Hepatocyte (in vitro differentiated cells): ENCODE results near the gene CSF1R. TPM values are rescaled to one million over a fixed set of nuclear protein-coding genes. Genes with fewer than 3 reads are reported as not detected.

Source experiments
- DNase-seq: peaks from one replicate; pipeline ENCODE4 v3.0.0-alpha.2; 2016; ENCODE audit warnings: low spot score
- H2AFZ ChIP-seq: fragments of 200-600 bp; sonication (generic); 2 replicates; pipeline ENCODE4 v1.6.0; 2016; ENCODE audit warnings: antibody characterized with exemption, mild to moderate bottlenecking
- H3K27ac ChIP-seq: fragments of 200-600 bp; sonication (generic); 2 replicates; pipeline ENCODE4 v1.5.1; 2016; ENCODE audit warnings: mild to moderate bottlenecking
- H3K27me3 ChIP-seq: fragments of 200-600 bp; sonication (generic); 2 replicates; pipeline ENCODE4 v1.6.1; 2016
- H3K36me3 ChIP-seq: fragments of 200-600 bp; sonication (generic); replicated peaks from 2 replicates; pipeline ENCODE4 v1.5.1; 2016; ENCODE audit warnings: low read depth; ENCODE audit not compliant: insufficient read depth
- H3K4me1 ChIP-seq: fragments of 200-600 bp; sonication (generic); 2 replicates; pipeline ENCODE4 v1.5.1; 2016; ENCODE audit warnings: mild to moderate bottlenecking, moderate library complexity; ENCODE audit not compliant: insufficient read depth
- H3K4me2 ChIP-seq: fragments of 200-600 bp; sonication (generic); 2 replicates; pipeline ENCODE4 v1.6.0; 2016
- H3K4me3 ChIP-seq: fragments of 200-600 bp; sonication (generic); 2 replicates; pipeline ENCODE4 v1.5.1; 2016; ENCODE audit warnings: mild to moderate bottlenecking
- H3K79me2 ChIP-seq: fragments of 200-600 bp; sonication (generic); 2 replicates; pipeline ENCODE4 v1.6.0; 2017; ENCODE audit warnings: mild to moderate bottlenecking
- H3K9me2 ChIP-seq: fragments of 200-600 bp; sonication (generic); replicated peaks from 2 replicates; pipeline ENCODE4 v1.6.0; 2017; ENCODE audit warnings: mild to moderate bottlenecking; ENCODE audit not compliant: insufficient read depth
- H3K9me3 ChIP-seq: fragments of 200-600 bp; sonication (generic); 2 replicates; pipeline ENCODE4 v1.5.1; 2016; ENCODE audit warnings: low read depth, mild to moderate bottlenecking
- H4K20me1 ChIP-seq: fragments of 200-600 bp; sonication (generic); 2 replicates; pipeline ENCODE4 v1.6.0; 2016; ENCODE audit warnings: mild to moderate bottlenecking; ENCODE audit not compliant: insufficient read depth, poor library complexity, severe bottlenecking
- EZH2 ChIP-seq: fragments of 200-600 bp; sonication (generic); IDR thresholded peaks from 2 replicates; pipeline ENCODE4 v1.6.1; 2016; ENCODE audit warnings: antibody characterized with exemption, mild to moderate bottlenecking, borderline replicate concordance
- EZH2phosphoT487 ChIP-seq: fragments of 200-600 bp; sonication (generic); IDR thresholded peaks from one replicate; pipeline ENCODE4 v1.6.1; 2018; ENCODE audit warnings: antibody characterized with exemption, mild to moderate bottlenecking, low read depth, moderate library complexity; ENCODE audit not compliant: unreplicated experiment, severe bottlenecking
- WGBS: methylation state at CpG from one replicate; pipeline ENCODE4 v1.1.6; 2016; ENCODE audit warnings: low lambda C conversion rate; ENCODE audit errors: missing lambda C conversion rate; 5-methylcytosine and 5-hydroxymethylcytosine counted together
- polyA plus RNA-seq: library from polyadenylated mRNA; unstranded; fragments of >200 nt; fragmentation: Nextera tagmentation; extraction: Ambion mirVana; gene quantifications from 2 replicates; pipeline ENCODE4 v1.2.1, GENCODE V29; 2016
- total RNA-seq: library from RNA; depleted of rRNA; stranded (reverse); fragments of >200 nt; gene quantifications from 2 replicates; pipeline ENCODE4 v1.2.3, GENCODE V29; 2014
- TF ChIP-seq, protein P1 (sequence below): fragments of 200-600 bp; sonication (generic); IDR thresholded peaks from 2 replicates; pipeline ENCODE4 v1.5.1; 2016; ENCODE audit warnings: antibody characterized with exemption, mild to moderate bottlenecking; ENCODE audit not compliant: poor library complexity

The CSF1R gene
- total and polyA plus RNA-seq, 2 experiments from 2014 or later, result 3.6 to 4.7 TPM

DNA sequence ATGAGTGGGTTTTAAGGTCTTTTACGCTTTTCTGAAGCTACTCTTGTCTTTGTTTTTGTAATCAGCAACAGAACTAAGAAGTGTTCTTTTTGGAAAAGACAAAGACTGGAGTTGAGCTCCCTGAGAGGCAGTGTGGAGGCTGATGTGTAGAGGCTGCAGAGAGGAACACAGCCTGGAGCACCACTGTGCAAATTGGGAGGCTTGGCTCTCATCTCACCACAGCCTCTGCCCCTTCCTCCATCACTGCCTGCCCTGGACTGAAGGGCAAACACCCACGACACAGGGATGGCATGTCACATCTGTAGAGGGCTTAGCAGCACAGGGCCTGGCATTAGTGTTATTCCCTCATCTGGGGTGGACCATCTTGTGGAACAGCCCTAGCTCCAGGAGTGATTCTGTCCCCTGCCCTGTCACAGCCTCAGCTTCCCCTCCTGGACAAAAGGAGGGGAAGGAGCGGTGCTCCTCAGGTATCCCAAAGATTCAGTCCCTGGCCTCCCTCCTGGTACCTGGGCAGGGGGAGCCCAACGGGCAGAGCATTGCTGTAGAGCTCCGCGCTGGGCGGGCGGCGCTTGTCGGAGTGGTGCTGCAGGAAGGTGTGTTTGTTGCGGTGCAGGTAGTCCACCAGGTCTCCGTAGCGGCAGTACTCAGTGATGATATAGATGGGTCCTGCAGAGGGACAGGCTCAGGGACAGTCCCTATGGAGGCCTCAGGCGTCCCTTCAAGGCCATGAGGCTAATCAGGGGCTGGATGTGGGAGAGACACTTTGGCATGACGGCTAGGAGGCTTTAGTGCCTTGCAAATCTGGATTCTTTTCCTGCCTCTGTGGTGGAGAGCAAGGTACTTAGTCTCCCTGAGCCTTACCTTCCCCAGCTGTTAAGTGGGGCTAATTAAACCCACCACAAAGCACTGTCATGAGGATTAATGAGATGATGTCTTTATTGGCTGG is 36.5 kb upstream of the CSF1R start:
- Histone ChIP-seq H4K20me1 (no peaks in the 10 kb centered on the region), H3K9me3 (no peaks in the 10 kb centered on the region), H3K4me2 (no peak overlapping the region), H3K9me2 (no peaks in the 10 kb centered on the region), H3K27me3 (no peaks in the 10 kb centered on the region), H3K79me2 (no peaks in the 10 kb centered on the region), H3K27ac (no peak overlapping the region), H3K36me3 (no peaks in the 10 kb centered on the region), H3K4me1 (peaks cover 4% of the 10 kb centered on the region), H3K4me3 (no peak overlapping the region), H2AFZ (no peak overlapping the region)
- no peak for DNase-seq
- WGBS, result 90% methylated on average over 15 of the region's 15 CpGs
- TF ChIP-seq, protein P1, sequence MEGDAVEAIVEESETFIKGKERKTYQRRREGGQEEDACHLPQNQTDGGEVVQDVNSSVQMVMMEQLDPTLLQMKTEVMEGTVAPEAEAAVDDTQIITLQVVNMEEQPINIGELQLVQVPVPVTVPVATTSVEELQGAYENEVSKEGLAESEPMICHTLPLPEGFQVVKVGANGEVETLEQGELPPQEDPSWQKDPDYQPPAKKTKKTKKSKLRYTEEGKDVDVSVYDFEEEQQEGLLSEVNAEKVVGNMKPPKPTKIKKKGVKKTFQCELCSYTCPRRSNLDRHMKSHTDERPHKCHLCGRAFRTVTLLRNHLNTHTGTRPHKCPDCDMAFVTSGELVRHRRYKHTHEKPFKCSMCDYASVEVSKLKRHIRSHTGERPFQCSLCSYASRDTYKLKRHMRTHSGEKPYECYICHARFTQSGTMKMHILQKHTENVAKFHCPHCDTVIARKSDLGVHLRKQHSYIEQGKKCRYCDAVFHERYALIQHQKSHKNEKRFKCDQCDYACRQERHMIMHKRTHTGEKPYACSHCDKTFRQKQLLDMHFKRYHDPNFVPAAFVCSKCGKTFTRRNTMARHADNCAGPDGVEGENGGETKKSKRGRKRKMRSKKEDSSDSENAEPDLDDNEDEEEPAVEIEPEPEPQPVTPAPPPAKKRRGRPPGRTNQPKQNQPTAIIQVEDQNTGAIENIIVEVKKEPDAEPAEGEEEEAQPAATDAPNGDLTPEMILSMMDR, result no peak
- TF ChIP-seq EZH2phosphoT487 (no peak), EZH2 (no peak)

DNA sequence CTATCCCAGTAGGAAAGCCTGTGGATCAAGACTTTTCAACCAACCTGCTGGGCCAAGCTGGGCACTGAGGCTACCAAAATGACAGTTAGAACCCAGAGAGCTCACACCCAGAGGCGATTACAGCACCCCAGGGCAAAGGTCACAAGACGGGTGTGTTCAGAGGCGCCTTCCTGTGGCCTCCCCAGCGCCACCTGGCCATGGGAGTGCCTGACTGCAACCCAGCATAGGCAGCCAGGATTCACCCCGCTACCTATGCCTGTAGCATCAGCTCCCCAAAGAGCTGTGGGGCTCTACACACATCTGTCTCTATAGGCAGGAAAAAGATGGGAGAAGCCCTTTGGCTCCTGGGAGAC is 35.8 kb upstream of the CSF1R start:
- Histone ChIP-seq H3K36me3 (no peaks in the 10 kb centered on the region), H3K4me1 (peaks cover 4% of the 10 kb centered on the region), H3K27me3 (no peaks in the 10 kb centered on the region), H3K79me2 (no peaks in the 10 kb centered on the region), H3K9me2 (no peaks in the 10 kb centered on the region), H3K9me3 (no peaks in the 10 kb centered on the region), H3K4me3 (no peak overlapping the region), H3K4me2 (no peak overlapping the region), H2AFZ (no peak overlapping the region), H3K27ac (no peak overlapping the region), H4K20me1 (no peaks in the 10 kb centered on the region)
- WGBS, result 46% methylated on average over 5 of the region's 5 CpGs
- TF ChIP-seq, protein P1, result peak; percentile 41
- TF ChIP-seq EZH2phosphoT487, result no peak
- DNase-seq, result peak; percentile 76

DNA sequence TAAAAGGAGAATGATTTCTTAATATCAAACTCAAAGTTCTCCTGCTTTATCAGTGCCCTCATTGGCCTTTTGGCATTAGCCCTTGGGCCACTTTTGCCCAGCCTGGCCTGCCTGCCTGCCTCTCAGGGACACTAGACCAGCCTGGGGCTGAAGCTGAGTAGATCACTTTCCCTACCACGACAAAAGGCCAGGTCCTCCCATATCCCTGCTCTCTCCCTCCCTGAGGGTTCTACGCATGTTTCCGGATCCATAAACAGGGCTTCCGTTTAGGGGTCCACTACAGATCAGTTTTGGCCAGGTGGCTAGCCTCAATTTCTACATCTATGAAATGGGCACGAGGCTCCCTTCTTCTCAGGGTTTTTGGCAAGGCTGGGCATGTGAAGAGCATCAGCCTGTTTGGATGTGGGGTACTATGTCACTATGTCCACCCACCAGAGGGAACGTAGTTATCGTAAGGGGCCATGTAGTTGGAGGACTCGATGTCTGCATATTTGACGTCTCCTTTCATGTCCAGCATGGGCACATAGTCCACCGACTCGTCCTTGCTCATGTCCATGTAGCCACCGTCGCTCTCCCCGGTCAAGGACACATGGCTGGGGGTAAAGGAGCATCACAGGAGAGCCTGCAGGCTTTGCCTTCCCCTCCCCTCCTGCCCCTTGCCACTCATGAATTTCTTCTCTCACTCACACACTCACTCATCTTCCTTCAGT is 35.2 kb upstream of the CSF1R start:
- DNase-seq, result no peak
- Histone ChIP-seq H3K4me3 (no peak overlapping the region), H3K79me2 (no peaks in the 10 kb centered on the region), H2AFZ (no peak overlapping the region), H3K27ac (no peak overlapping the region), H3K4me2 (no peak overlapping the region), H3K9me3 (no peaks in the 10 kb centered on the region), H4K20me1 (no peaks in the 10 kb centered on the region), H3K27me3 (no peaks in the 10 kb centered on the region), H3K9me2 (no peaks in the 10 kb centered on the region), H3K36me3 (no peaks in the 10 kb centered on the region), H3K4me1 (peaks cover 4% of the 10 kb centered on the region)
- 96% methylated on average over 14 of the region's 14 CpGs for WGBS
- TF ChIP-seq EZH2 (no peak), EZH2phosphoT487 (no peak)
- TF ChIP-seq, protein P1, result no peak
